GM12878 (cell line): ENCODE data around the gene STAT5B.

Experiments
- EP300 ChIP-seq, 2 experiments: fragments of 150-350 bp in 1 of 2; IDR thresholded peaks; 2 replicates each; pipeline ENCODE4 v1.6.1; 2011 to 2012; ENCODE audit warnings: low read depth in 2 of 2, low read length in 2 of 2, borderline replicate concordance in 1 of 2, improper control_type of control experiment in 1 of 2, inconsistent platforms in 1 of 2; ENCODE audit not compliant: control insufficient read depth in 1 of 2
- EZH2 ChIP-seq: IDR thresholded peaks from 2 replicates; pipeline ENCODE4 v1.6.1; 2012; ENCODE audit warnings: low read depth, mild to moderate bottlenecking, control low read depth, inconsistent platforms, low read length, borderline replicate concordance; ENCODE audit not compliant: control insufficient read depth
- JUNB ChIP-seq: IDR thresholded peaks from 2 replicates; pipeline ENCODE4 v1.6.1; 2016; ENCODE audit warnings: antibody characterized with exemption, mild to moderate bottlenecking
- POLR2AphosphoS2 ChIP-seq: IDR thresholded peaks from 2 replicates; pipeline ENCODE4 v1.6.1; 2011; ENCODE audit warnings: low read depth, mild to moderate bottlenecking, low read length, improper control_type of control experiment, moderate library complexity
- SRF ChIP-seq, 2 experiments: IDR thresholded peaks; 2 replicates each; pipeline ENCODE4 v1.6.1; 2011; ENCODE audit warnings: low read depth in 2 of 2, low read length in 2 of 2, mild to moderate bottlenecking in 1 of 2, moderate library complexity in 1 of 2
- YY1 ChIP-seq: IDR thresholded peaks from 2 replicates; pipeline ENCODE4 v1.6.1; 2011; ENCODE audit warnings: low read depth, mild to moderate bottlenecking, low read length
- ZNF207 ChIP-seq: fragments of 450-650 bp; IDR thresholded peaks from 2 replicates; pipeline ENCODE4 v1.6.1; 2014; ENCODE audit warnings: antibody characterized with exemption, mild to moderate bottlenecking, borderline replicate concordance
- ZNF217 ChIP-seq: fragments of 450-650 bp; IDR thresholded peaks from 2 replicates; pipeline ENCODE4 v1.6.1; 2017; ENCODE audit warnings: antibody characterized with exemption, mild to moderate bottlenecking
- TF ChIP-seq, protein P1 (sequence below), 3 experiments: IDR thresholded peaks in 2 of 3; conservative IDR thresholded peaks in 1 of 3; 2 replicates each; pipeline ENCODE4 v1.5.1; 2011; ENCODE audit warnings: low read depth in 3 of 3, low read length in 3 of 3, mild to moderate bottlenecking in 3 of 3, control low read depth in 2 of 3, moderate library complexity in 2 of 3, inconsistent platforms in 1 of 3, mixed read lengths in 1 of 3; ENCODE audit not compliant: control insufficient read depth in 2 of 3, insufficient read depth in 1 of 3; ENCODE audit errors: extremely low read depth in 1 of 3
- TF ChIP-seq, protein P2 (sequence below): IDR thresholded peaks from 2 replicates; pipeline ENCODE4 v1.6.1; 2011; ENCODE audit warnings: low read depth, low read length, improper control_type of control experiment, borderline replicate concordance
- TF ChIP-seq, protein P3 (sequence below): fragments of 450-650 bp; IDR thresholded peaks from 2 replicates; pipeline ENCODE4 v1.6.1; 2017; ENCODE audit warnings: mild to moderate bottlenecking

DNA sequence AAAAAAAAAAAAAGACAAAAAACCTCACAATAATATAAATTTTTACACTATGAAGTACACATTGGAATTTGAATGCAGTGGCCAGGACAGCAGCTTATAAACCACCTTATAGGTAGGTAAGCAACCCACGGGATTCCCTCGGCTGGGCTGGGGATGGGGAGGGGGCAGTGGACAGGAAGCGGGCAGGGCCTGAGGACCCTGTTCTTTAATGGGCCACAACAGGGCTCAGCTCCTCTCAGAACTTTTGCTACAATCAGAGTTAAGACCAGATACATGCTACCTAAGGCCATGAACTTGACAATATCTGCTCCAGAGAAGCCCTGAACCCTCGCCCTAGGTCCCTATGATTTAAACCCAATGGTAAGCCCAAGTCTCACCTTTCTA is 37.2 kb upstream of the STAT5B start:
- TF ChIP-seq ZNF207 (no peak), YY1 (no peak), SRF (IDR thresholded peaks at IDR 0.05; ENCODE audit: low read depth in 2 of 2, low read length in 2 of 2) (no peak), ZNF217 (no peak), JUNB (no peak), EZH2 (no peak), POLR2AphosphoS2 (no peak), EP300 (IDR thresholded peaks at IDR 0.05; ENCODE audit: borderline replicate concordance in 1 of 2, control insufficient read depth in 1 of 2, low read depth in 2 of 2, low read length in 2 of 2) (no peak)
- TF ChIP-seq, protein P1, sequence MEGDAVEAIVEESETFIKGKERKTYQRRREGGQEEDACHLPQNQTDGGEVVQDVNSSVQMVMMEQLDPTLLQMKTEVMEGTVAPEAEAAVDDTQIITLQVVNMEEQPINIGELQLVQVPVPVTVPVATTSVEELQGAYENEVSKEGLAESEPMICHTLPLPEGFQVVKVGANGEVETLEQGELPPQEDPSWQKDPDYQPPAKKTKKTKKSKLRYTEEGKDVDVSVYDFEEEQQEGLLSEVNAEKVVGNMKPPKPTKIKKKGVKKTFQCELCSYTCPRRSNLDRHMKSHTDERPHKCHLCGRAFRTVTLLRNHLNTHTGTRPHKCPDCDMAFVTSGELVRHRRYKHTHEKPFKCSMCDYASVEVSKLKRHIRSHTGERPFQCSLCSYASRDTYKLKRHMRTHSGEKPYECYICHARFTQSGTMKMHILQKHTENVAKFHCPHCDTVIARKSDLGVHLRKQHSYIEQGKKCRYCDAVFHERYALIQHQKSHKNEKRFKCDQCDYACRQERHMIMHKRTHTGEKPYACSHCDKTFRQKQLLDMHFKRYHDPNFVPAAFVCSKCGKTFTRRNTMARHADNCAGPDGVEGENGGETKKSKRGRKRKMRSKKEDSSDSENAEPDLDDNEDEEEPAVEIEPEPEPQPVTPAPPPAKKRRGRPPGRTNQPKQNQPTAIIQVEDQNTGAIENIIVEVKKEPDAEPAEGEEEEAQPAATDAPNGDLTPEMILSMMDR (IDR thresholded peaks at IDR 0.05 in 2 of 3, conservative IDR thresholded peaks at IDR 0.05 in 1 of 3; ENCODE audit: control insufficient read depth in 2 of 3, extremely low read depth in 1 of 3, insufficient read depth in 1 of 3, low read depth in 3 of 3, low read length in 3 of 3), result no peak
- TF ChIP-seq, protein P2, sequence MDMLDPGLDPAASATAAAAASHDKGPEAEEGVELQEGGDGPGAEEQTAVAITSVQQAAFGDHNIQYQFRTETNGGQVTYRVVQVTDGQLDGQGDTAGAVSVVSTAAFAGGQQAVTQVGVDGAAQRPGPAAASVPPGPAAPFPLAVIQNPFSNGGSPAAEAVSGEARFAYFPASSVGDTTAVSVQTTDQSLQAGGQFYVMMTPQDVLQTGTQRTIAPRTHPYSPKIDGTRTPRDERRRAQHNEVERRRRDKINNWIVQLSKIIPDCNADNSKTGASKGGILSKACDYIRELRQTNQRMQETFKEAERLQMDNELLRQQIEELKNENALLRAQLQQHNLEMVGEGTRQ, result no peak
- TF ChIP-seq, protein P3, sequence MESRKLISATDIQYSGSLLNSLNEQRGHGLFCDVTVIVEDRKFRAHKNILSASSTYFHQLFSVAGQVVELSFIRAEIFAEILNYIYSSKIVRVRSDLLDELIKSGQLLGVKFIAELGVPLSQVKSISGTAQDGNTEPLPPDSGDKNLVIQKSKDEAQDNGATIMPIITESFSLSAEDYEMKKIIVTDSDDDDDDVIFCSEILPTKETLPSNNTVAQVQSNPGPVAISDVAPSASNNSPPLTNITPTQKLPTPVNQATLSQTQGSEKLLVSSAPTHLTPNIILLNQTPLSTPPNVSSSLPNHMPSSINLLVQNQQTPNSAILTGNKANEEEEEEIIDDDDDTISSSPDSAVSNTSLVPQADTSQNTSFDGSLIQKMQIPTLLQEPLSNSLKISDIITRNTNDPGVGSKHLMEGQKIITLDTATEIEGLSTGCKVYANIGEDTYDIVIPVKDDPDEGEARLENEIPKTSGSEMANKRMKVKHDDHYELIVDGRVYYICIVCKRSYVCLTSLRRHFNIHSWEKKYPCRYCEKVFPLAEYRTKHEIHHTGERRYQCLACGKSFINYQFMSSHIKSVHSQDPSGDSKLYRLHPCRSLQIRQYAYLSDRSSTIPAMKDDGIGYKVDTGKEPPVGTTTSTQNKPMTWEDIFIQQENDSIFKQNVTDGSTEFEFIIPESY, result no peak
